HepG2 (cell line): Measurements from ENCODE around the gene MRPS7. TPM values are rescaled to one million over a fixed set of nuclear protein-coding genes. Genes with fewer than 3 reads are reported as not detected.

Experiments
- ARHGAP35 ChIP-seq: sonication (generic); formaldehyde crosslinking; IDR thresholded peaks from 2 replicates; pipeline ENCODE4 v1.9.0; 2022; ENCODE audit warnings: mild to moderate bottlenecking, inconsistent platforms, moderate library complexity, missing genetic modification reagents, borderline replicate concordance
- CAMTA2 ChIP-seq: sonication (generic); formaldehyde crosslinking; IDR thresholded peaks from 2 replicates; pipeline ENCODE4 v1.4.0; 2020; ENCODE audit warnings: mild to moderate bottlenecking, missing genetic modification reagents, borderline replicate concordance
- EHMT2 ChIP-seq: fragments of 200-600 bp; sonication (generic); IDR thresholded peaks from 2 replicates; pipeline ENCODE4 v1.7.0; 2017; ENCODE audit warnings: antibody characterized with exemption, low read depth, low read length, borderline replicate concordance
- MLXIP ChIP-seq: sonication (generic); formaldehyde crosslinking; IDR thresholded peaks from 2 replicates; pipeline ENCODE4 v1.9.0; 2021; ENCODE audit warnings: missing genetic modification reagents, borderline replicate concordance
- NRL ChIP-seq: sonication (generic); formaldehyde crosslinking; IDR thresholded peaks from 2 replicates; pipeline ENCODE4 v1.5.0; 2020; ENCODE audit warnings: missing genetic modification reagents, mild to moderate bottlenecking, moderate library complexity, borderline replicate concordance
- RAD21 ChIP-seq: fragments of 450-650 bp; formaldehyde crosslinking; IDR thresholded peaks from 2 replicates; pipeline ENCODE4 v1.5.0; 2020; ENCODE audit warnings: mild to moderate bottlenecking
- REST ChIP-seq, 2 experiments: IDR thresholded peaks; 2 replicates each; pipeline ENCODE4 v1.6.1; 2011 to 2012; ENCODE audit warnings: low read length in 2 of 2, borderline replicate concordance in 1 of 2, low read depth in 1 of 2, mild to moderate bottlenecking in 1 of 2, moderate library complexity in 1 of 2
- SOX5 ChIP-seq: IDR thresholded peaks from 2 replicates; pipeline ENCODE4 v1.6.1; 2016; ENCODE audit warnings: borderline replicate concordance
- ZNF205 ChIP-seq: IDR thresholded peaks from 2 replicates; pipeline ENCODE4 v1.6.1; 2018; ENCODE audit warnings: missing biosample characterization, missing genetic modification reagents
- ZNF580 ChIP-seq: IDR thresholded peaks from 2 replicates; pipeline ENCODE4 v1.6.1; 2016; ENCODE audit warnings: low read depth, borderline replicate concordance
- ZNF646 ChIP-seq: sonication (generic); formaldehyde crosslinking; IDR thresholded peaks from 2 replicates; pipeline ENCODE4 v1.9.0; 2021; ENCODE audit warnings: mild to moderate bottlenecking, missing genetic modification reagents
- ZNF776 ChIP-seq: sonication (generic); formaldehyde crosslinking; IDR thresholded peaks from 2 replicates; pipeline ENCODE4 v1.4.0; 2020; ENCODE audit warnings: mild to moderate bottlenecking, missing genetic modification reagents
- polyA plus RNA-seq, 8 experiments: library from polyadenylated mRNA; depleted of rRNA in 3 of 8; stranded (reverse) in 7 of 8; unstranded in 1 of 8; fragments of >200 nt; fragmentation: Illumina TruSeq in 4 of 8; extraction: Trizol in 4 of 8; gene quantifications; 2 replicates each; pipeline versions ENCODE4 v1.2.1 to v1.2.3, GENCODE V29; 2011 to 2016; ENCODE audit warnings: low read depth in 4 of 8, missing spikeins in 1 of 8, mixed read lengths in 1 of 8; ENCODE audit not compliant: insufficient read depth in 1 of 8
- total RNA-seq, 5 experiments: library from RNA; depleted of rRNA; stranded (reverse); fragments of >200 nt; fragmentation: Illumina TruSeq; extraction: Trizol; gene quantifications; 2 replicates each; pipeline ENCODE4 v1.2.3, GENCODE V29; 2016; ENCODE audit warnings: low read depth in 1 of 5
- TF ChIP-seq, protein P1 (sequence below): sonication (generic); formaldehyde crosslinking; IDR thresholded peaks from 2 replicates; pipeline ENCODE4 v1.8.0; 2022; ENCODE audit warnings: missing genetic modification reagents, low read depth, mild to moderate bottlenecking, borderline replicate concordance

MRPS7 gene
- total and polyA plus RNA-seq, 2 of the 13 experiments (the other 11 are each of a cell fraction or from before 2014, with no cell fraction given), result 97.0 to 162 TPM

- TF ChIP-seq ZNF646 (CRISPR knock-in tag), result no peak
- TF ChIP-seq NRL, result no peak
- peak; percentile 53; the same call in 1 of the 2 replicates for TF ChIP-seq ZNF205 (CRISPR knock-in tag)
- no peak; the same call in 1 of the 2 replicates for TF ChIP-seq ARHGAP35 (CRISPR knock-in tag)
- TF ChIP-seq RAD21 (CRISPR knock-in tag), result peak; percentile 77
- TF ChIP-seq, protein P1, sequence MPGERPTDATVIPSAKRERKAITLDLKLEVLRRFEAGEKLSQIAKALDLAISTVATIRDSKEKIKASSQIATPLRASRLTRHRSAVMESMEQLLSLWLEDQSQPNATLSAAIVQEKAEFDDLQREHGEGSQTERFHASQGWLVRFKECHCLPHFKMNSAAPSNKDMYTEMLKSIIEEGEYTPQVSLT, result no peak
- no peak for TF ChIP-seq EHMT2
- peak; percentile 93; the same call in 1 of the 2 replicates for TF ChIP-seq ZNF580
- peak; percentile 96; the same call in 1 of the 2 replicates for TF ChIP-seq CAMTA2 (CRISPR knock-in tag)
- peak; percentile 89; the same call in 1 of the 2 replicates for TF ChIP-seq ZNF776 (CRISPR knock-in tag)
- TF ChIP-seq MLXIP (CRISPR knock-in tag), result no peak; the same call in 1 of the 2 replicates
- no peak for TF ChIP-seq REST (IDR thresholded peaks at IDR 0.05; ENCODE audit: borderline replicate concordance in 1 of 2, low read depth in 1 of 2, low read length in 2 of 2)
- TF ChIP-seq SOX5, result 0 out of 2 replicates have a peak, but pooled peaks have one; percentile 63
These were observed 27.6 kb downstream of the MRPS7 start, which contains the start of gene SLC25A19 (continued) for GRCh38 chr17:75289115-75289831.
